Endothelial cell of umbilical vein (primary cell): Measurements from ENCODE around the gene HPDL. TPM values are rescaled to one million over a fixed set of nuclear protein-coding genes. Genes with fewer than 3 reads are reported as not detected.

ENCODE experiments used
- BruUV-seq: library from RNA; stranded (reverse); fragments of 400-500 nt; replicated peaks from 2 replicates; lab custom pipeline; 2021; lab: Mats Ljungman, UMichigan
- CTCF ChIA-PET: fragments of 300-600, 350-600 bp; sonication (Branson Sonifier 250); formaldehyde crosslinking; loops from one replicate; lab custom pipeline; 2021; ENCODE audit warnings: antibody characterized with exemption, inconsistent platforms; lab: Charles Lee
- POLR2A ChIA-PET: fragments of 300-600, 350-600 bp; sonication (Branson Sonifier 250); formaldehyde crosslinking; loops from one replicate; lab custom pipeline; 2021; ENCODE audit warnings: antibody characterized with exemption, inconsistent platforms; lab: Charles Lee
- DNase-seq: peaks from one replicate; pipeline ENCODE4 v3.0.0-alpha.2; 2011; ENCODE audit warnings: low read depth, low spot score
- FAIRE-seq: peaks from 2 replicates; lab custom pipeline; 2011; peaks lifted over from hg19 to GRCh38; lab: Jason Lieb, UNC
- H2AFZ ChIP-seq: 2 replicates; pipeline ENCODE4 v1.6.0; 2012; ENCODE audit warnings: low read depth, low read length, control low read depth, inconsistent platforms
- H3K27ac ChIP-seq: 2 replicates; pipeline ENCODE4 v1.5.1; 2011; ENCODE audit warnings: low read depth, mild to moderate bottlenecking, control low read depth, low read length, moderate library complexity; ENCODE audit not compliant: insufficient read depth
- H3K27me3 ChIP-seq, 2 experiments: 2 replicates each; pipeline versions ENCODE4 v1.6.0 to v1.6.1; 2011; ENCODE audit warnings: low read length in 2 of 2, mixed read lengths in 1 of 2; ENCODE audit not compliant: control insufficient read depth in 2 of 2, insufficient read depth in 2 of 2
- H3K36me3 ChIP-seq, 2 experiments: 2 replicates in 1 of 2; 3 replicates in 1 of 2; pipeline ENCODE4 v1.5.1; 2011; ENCODE audit warnings: low read length in 2 of 2, mild to moderate bottlenecking in 1 of 2, moderate library complexity in 1 of 2; ENCODE audit not compliant: control insufficient read depth in 2 of 2, insufficient read depth in 2 of 2; ENCODE audit errors: extremely low read depth in 1 of 2
- H3K4me1 ChIP-seq: 3 replicates; pipeline ENCODE4 v1.5.1; 2011; ENCODE audit warnings: mild to moderate bottlenecking, low read length; ENCODE audit not compliant: control insufficient read depth, insufficient read depth; ENCODE audit errors: extremely low read depth
- H3K4me2 ChIP-seq: 2 replicates; pipeline ENCODE4 v1.6.1; 2011; ENCODE audit warnings: low read length, control low read depth, mixed read lengths; ENCODE audit not compliant: insufficient read depth
- H3K4me3 ChIP-seq, 3 experiments: fragments of 200-600 bp in 1 of 3; sonication (generic), shearing (Covaris generic) in 1 of 3; replicated peaks in 1 of 3; 2 replicates each; pipeline ENCODE4 v1.5.1; 2011 to 2016; ENCODE audit warnings: control low read depth in 3 of 3, low read length in 3 of 3, mild to moderate bottlenecking in 2 of 3, inconsistent platforms in 1 of 3, low read depth in 1 of 3, moderate library complexity in 1 of 3; ENCODE audit not compliant: insufficient read depth in 1 of 3
- H3K79me2 ChIP-seq: 2 replicates; pipeline ENCODE4 v1.6.0; 2012; ENCODE audit warnings: low read length, inconsistent platforms; ENCODE audit not compliant: control insufficient read depth, insufficient read depth
- H3K9ac ChIP-seq: replicated peaks from 2 replicates; pipeline ENCODE3; 2011; ENCODE audit warnings: low read length, control low read depth; ENCODE audit not compliant: insufficient read depth; ENCODE audit errors: extremely low read depth
- H3K9me1 ChIP-seq: replicated peaks from 3 replicates; pipeline ENCODE4 v1.6.0; 2011; ENCODE audit warnings: mild to moderate bottlenecking, low read length; ENCODE audit not compliant: control insufficient read depth, insufficient read depth; ENCODE audit errors: extremely low read depth
- H3K9me3 ChIP-seq: replicated peaks from 2 replicates; pipeline ENCODE4 v1.5.1; 2012; ENCODE audit warnings: low read length, inconsistent platforms; ENCODE audit not compliant: control insufficient read depth, insufficient read depth
- H4K20me1 ChIP-seq: replicated peaks from 2 replicates; pipeline ENCODE3; 2011; ENCODE audit warnings: mild to moderate bottlenecking, low read length; ENCODE audit not compliant: control insufficient read depth, insufficient read depth; ENCODE audit errors: extremely low read depth
- EZH2 ChIP-seq: IDR thresholded peaks from 2 replicates; pipeline ENCODE4 v1.6.1; 2012; ENCODE audit warnings: borderline replicate concordance, low read depth, mild to moderate bottlenecking, moderate library complexity, low read length, inconsistent platforms; ENCODE audit not compliant: severe bottlenecking
- FOS ChIP-seq: IDR thresholded peaks from 2 replicates; pipeline ENCODE4 v1.6.1; 2011; ENCODE audit warnings: mild to moderate bottlenecking, low read length, moderate library complexity, borderline replicate concordance; ENCODE audit not compliant: insufficient read depth
- GATA2 ChIP-seq: IDR thresholded peaks from 2 replicates; pipeline ENCODE4 v1.7.0; 2011; ENCODE audit warnings: low read depth, mild to moderate bottlenecking, moderate library complexity, mixed read lengths, low read length; ENCODE audit not compliant: insufficient read length, insufficient read depth
- JUN ChIP-seq: IDR thresholded peaks from 2 replicates; pipeline ENCODE4 v1.6.1; 2011; ENCODE audit warnings: borderline replicate concordance, low read depth; ENCODE audit not compliant: insufficient read length, insufficient read depth
- MYC ChIP-seq: IDR thresholded peaks from one replicate; pipeline ENCODE4 v1.6.1; 2011; ENCODE audit warnings: mild to moderate bottlenecking, low read depth, low read length
- POLR2A ChIP-seq: IDR thresholded peaks from 2 replicates; pipeline ENCODE4 v1.6.1; 2012; ENCODE audit warnings: low read depth, mild to moderate bottlenecking, control low read depth, low read length
- POLR2AphosphoS5 ChIP-seq: IDR thresholded peaks from 2 replicates; pipeline ENCODE4 v1.6.1; 2012; ENCODE audit warnings: low read depth, mild to moderate bottlenecking, control low read depth, low read length, moderate library complexity; ENCODE audit not compliant: insufficient read depth
- dilution Hi-C: fragments of 300-500 bp; cut with MboI; formaldehyde crosslinking; loops from one replicate; pipeline ENCODE4 v1.15.0; 2019; ENCODE audit warnings: low sequenced_read_pairs; ENCODE audit not compliant: extremely low pct_ligation_motif_present
- intact Hi-C: fragments of 100-400 bp; cut with micrococcal nuclease; formaldehyde crosslinking; loops from one replicate; pipeline ENCODE4 v1.10.0; 2022
- polyA plus RNA-seq, 4 experiments: library from polyadenylated mRNA; depleted of rRNA in 3 of 4; stranded (reverse) in 3 of 4; unstranded in 1 of 4; fragments of >200 nt; gene quantifications; 2 replicates each; pipeline versions ENCODE4 v1.2.1 to v1.2.3, GENCODE V29; 2011 to 2012; ENCODE audit warnings: missing spikeins in 1 of 4
- total RNA-seq: library from RNA; stranded (reverse); gene quantifications from 2 replicates; pipeline ENCODE4 v1.2.3, GENCODE V29; 2021
- TF ChIP-seq, protein P1 (sequence below), 2 donors: IDR thresholded peaks; 1 replicate in 1 of 2; 2 replicates in 1 of 2; pipeline ENCODE4 v1.5.1; 2011; ENCODE audit warnings: low read length in 2 of 2, mild to moderate bottlenecking in 2 of 2, moderate library complexity in 2 of 2, control low read depth in 1 of 2, inconsistent platforms in 1 of 2, low read depth in 1 of 2; ENCODE audit not compliant: insufficient read depth in 1 of 2; ENCODE audit errors: extremely low read depth in 1 of 2
- TF ChIP-seq, protein P2 (sequence below): IDR thresholded peaks from 2 replicates; pipeline ENCODE4 v1.6.1; 2011; ENCODE audit not compliant: insufficient read depth, insufficient read length

The HPDL gene
- total and polyA plus RNA-seq, 2 donors (not counting 3 experiments of a cell fraction or from before 2014, with no cell fraction given): 3.4 to 5.9 TPM

GRCh38 chr1:45335855-45336324 lies 9.2 kb downstream of the HPDL start:
- Histone ChIP-seq H3K9me1 (no peaks in the 10 kb centered on the region), H3K36me3 (no peaks in the 10 kb centered on the region), H3K9ac (no peak overlapping the region), H3K9me3 (no peaks in the 10 kb centered on the region), H2AFZ (no peak overlapping the region), H3K4me3 (no peak overlapping the region), H3K27me3 (no peaks in the 10 kb centered on the region), H3K4me2 (no peak overlapping the region), H4K20me1 (no peaks in the 10 kb centered on the region), H3K4me1 (peaks cover 14% of the 10 kb centered on the region), H3K27ac (no peak overlapping the region), H3K79me2 (peaks cover 7% of the 10 kb centered on the region)
- POLR2A ChIA-PET: no interaction called here
- no peak for TF ChIP-seq FOS
- TF ChIP-seq MYC: no peak
- TF ChIP-seq POLR2AphosphoS5: no peak
- TF ChIP-seq, protein P1, sequence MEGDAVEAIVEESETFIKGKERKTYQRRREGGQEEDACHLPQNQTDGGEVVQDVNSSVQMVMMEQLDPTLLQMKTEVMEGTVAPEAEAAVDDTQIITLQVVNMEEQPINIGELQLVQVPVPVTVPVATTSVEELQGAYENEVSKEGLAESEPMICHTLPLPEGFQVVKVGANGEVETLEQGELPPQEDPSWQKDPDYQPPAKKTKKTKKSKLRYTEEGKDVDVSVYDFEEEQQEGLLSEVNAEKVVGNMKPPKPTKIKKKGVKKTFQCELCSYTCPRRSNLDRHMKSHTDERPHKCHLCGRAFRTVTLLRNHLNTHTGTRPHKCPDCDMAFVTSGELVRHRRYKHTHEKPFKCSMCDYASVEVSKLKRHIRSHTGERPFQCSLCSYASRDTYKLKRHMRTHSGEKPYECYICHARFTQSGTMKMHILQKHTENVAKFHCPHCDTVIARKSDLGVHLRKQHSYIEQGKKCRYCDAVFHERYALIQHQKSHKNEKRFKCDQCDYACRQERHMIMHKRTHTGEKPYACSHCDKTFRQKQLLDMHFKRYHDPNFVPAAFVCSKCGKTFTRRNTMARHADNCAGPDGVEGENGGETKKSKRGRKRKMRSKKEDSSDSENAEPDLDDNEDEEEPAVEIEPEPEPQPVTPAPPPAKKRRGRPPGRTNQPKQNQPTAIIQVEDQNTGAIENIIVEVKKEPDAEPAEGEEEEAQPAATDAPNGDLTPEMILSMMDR (IDR thresholded peaks at IDR 0.05; ENCODE audit: extremely low read depth in 1 of 2, insufficient read depth in 1 of 2, low read depth in 1 of 2, low read length in 2 of 2): no peak
- TF ChIP-seq JUN: no peak
- no peak for TF ChIP-seq GATA2
- TF ChIP-seq, protein P2, sequence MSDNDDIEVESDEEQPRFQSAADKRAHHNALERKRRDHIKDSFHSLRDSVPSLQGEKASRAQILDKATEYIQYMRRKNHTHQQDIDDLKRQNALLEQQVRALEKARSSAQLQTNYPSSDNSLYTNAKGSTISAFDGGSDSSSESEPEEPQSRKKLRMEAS: no peak
- no peak for TF ChIP-seq EZH2
- TF ChIP-seq POLR2A: no peak
- DNase-seq: no peak
- CTCF ChIA-PET: interaction anchor here (1.3 kb wide), 1 partner anchor 156 kb away, joined by 3 read pairs; no protein-coding TSS in a partner anchor
- BruUV-seq: no TSS peak
- no peak for FAIRE-seq
- intact Hi-C loops (no loop called here), dilution Hi-C loops (no loop called here)
